Measurements from ENCODE around the gene LIN7B. TPM values are rescaled to one million over a fixed set of nuclear protein-coding genes. Genes with fewer than 3 reads are reported as not detected.
A peak's percentile ranks its signal among the peaks of the same experiment; 100 is the strongest.

LIN7B gene
- total and polyA plus RNA-seq, 2 of the 13 experiments (the other 11 are each of a cell fraction or from before 2014, with no cell fraction given), result 5.3 to 7.6 TPM

GRCh38 chr19:49117677-49118564 is 3.8 kb downstream of the LIN7B start (continued):
- 0 out of 2 replicates have a peak, but pooled peaks have one; percentile 24 for TF ChIP-seq KDM5B (CRISPR knock-in tag; IDR thresholded peaks at IDR 0.05; ENCODE audit: borderline replicate concordance)
- TF ChIP-seq GMEB1 (CRISPR knock-in tag; IDR thresholded peaks at IDR 0.05; ENCODE audit: borderline replicate concordance), result no peak
- TF ChIP-seq, protein P1, sequence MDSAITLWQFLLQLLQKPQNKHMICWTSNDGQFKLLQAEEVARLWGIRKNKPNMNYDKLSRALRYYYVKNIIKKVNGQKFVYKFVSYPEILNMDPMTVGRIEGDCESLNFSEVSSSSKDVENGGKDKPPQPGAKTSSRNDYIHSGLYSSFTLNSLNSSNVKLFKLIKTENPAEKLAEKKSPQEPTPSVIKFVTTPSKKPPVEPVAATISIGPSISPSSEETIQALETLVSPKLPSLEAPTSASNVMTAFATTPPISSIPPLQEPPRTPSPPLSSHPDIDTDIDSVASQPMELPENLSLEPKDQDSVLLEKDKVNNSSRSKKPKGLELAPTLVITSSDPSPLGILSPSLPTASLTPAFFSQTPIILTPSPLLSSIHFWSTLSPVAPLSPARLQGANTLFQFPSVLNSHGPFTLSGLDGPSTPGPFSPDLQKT (CRISPR knock-in tag; IDR thresholded peaks at IDR 0.05; ENCODE audit: borderline replicate concordance), result no peak
- TF ChIP-seq ZNF468 (CRISPR knock-in tag; IDR thresholded peaks at IDR 0.05), result no peak
- no peak for TF ChIP-seq ZNF652 (CRISPR knock-in tag; IDR thresholded peaks at IDR 0.05; ENCODE audit: borderline replicate concordance, low read depth)
- no peak for TF ChIP-seq NFYB (CRISPR knock-in tag; IDR thresholded peaks at IDR 0.05)
- TF ChIP-seq ZBTB8A (CRISPR knock-in tag; IDR thresholded peaks at IDR 0.05; ENCODE audit: borderline replicate concordance, low read depth), result no peak
- TF ChIP-seq NAIF1 (CRISPR knock-in tag; IDR thresholded peaks at IDR 0.05; ENCODE audit: borderline replicate concordance), result no peak
- TF ChIP-seq, protein P2, sequence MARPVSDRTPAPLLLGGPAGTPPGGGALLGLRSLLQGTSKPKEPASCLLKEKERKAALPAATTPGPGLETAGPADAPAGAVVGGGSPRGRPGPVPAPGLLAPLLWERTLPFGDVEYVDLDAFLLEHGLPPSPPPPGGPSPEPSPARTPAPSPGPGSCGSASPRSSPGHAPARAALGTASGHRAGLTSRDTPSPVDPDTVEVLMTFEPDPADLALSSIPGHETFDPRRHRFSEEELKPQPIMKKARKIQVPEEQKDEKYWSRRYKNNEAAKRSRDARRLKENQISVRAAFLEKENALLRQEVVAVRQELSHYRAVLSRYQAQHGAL (CRISPR knock-in tag; IDR thresholded peaks at IDR 0.05; ENCODE audit: not compliant biosample characterization), result peak; percentile 11
- peak; percentile 55; the same call in 1 of the 2 replicates for TF ChIP-seq NR2F6 (IDR thresholded peaks at IDR 0.05)
- peak; percentile 5; the same call in 1 of the 2 replicates for TF ChIP-seq NR2F6 (CRISPR knock-in tag; IDR thresholded peaks at IDR 0.05)
- no peak for TF ChIP-seq AGO1 (IDR thresholded peaks at IDR 0.05; ENCODE audit: low read depth, low read length, poor library complexity, severe bottlenecking)
- TF ChIP-seq EEA1 (CRISPR knock-in tag; IDR thresholded peaks at IDR 0.05; ENCODE audit: borderline replicate concordance), result no peak
- no peak for TF ChIP-seq DMAP1 (CRISPR knock-in tag; IDR thresholded peaks at IDR 0.05)
- TF ChIP-seq MTERF4 (CRISPR knock-in tag; IDR thresholded peaks at IDR 0.05), result no peak

Measured in HepG2 (cell line).